ENCODE measurements around the gene ACP4.
"Not testable (repeated sequence)": the region's sequence is repeated elsewhere in the genome, so short reads cannot be mapped to it uniquely, and the experiment has no call there.

Gene ACP4, protein sequence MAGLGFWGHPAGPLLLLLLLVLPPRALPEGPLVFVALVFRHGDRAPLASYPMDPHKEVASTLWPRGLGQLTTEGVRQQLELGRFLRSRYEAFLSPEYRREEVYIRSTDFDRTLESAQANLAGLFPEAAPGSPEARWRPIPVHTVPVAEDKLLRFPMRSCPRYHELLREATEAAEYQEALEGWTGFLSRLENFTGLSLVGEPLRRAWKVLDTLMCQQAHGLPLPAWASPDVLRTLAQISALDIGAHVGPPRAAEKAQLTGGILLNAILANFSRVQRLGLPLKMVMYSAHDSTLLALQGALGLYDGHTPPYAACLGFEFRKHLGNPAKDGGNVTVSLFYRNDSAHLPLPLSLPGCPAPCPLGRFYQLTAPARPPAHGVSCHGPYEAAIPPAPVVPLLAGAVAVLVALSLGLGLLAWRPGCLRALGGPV

GRCh38 chr19:50790396-50790795, at the start of gene ACP4:
Gene ACP4 (plus strand): TSS chr19:50790415. CDS start chr19:50790415, 0 bp downstream.
- DNase-seq: no peak

DNA sequence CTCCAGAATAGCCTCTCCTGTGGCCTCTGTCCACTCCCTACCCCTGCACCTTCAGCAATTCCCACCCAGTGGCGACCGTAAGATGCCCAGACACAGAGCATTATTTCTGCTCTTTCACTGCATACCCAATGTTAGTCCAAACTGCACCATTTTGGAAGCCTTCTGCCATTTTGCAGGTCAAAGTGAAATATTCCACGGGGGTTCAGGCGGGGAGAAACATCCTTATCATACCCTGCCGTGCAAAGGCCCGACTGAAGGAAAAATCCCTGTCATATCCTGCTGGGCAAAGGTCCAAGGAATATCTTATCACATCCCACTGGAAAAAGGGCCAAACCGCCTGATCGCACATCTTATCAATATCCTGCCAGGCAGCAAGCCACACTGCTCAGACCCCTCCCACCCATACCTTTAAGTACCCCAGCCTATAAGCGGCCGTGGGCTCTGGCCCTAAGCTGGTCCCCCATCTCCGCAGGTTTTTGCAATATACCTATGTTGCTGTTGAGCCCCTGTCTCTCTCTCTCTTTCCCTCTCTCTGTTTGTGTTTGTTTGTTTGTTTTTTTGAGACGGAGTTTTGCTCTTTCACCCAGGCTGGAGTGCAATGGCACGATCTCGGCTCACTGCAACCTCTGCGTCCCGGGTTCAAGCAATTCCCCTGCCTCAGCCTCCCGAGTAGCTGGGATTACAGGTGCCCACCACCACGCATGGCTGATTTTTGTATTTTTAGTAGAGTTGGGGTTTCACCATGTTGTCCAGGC, 48.9 kb upstream of the ACP4 start:
- no peak for DNase-seq

- no peak for DNase-seq
Observed at GRCh38 chr19:50743537-50743936, 46.7 kb upstream of the ACP4 start.

DNA sequence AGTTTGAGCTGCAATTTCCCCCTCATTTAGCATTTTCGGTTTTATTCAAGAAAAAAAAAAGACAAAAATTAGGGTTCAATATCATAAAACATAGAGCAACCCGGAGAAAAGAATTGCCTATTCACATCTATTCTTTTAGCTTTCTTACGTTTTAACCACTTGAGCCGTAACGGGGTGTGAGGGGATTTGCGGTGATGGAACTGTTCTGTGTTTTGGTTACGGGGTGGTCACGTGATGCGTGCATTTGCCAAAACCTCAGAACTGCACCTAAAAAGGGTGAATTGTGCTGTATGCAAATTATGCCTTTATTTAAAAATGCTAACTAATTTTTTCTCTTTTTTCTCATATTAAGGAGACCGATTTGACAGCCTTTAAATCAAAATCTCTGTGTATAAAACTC, 45.0 kb upstream of the ACP4 start:
- no peak for DNase-seq

DNA sequence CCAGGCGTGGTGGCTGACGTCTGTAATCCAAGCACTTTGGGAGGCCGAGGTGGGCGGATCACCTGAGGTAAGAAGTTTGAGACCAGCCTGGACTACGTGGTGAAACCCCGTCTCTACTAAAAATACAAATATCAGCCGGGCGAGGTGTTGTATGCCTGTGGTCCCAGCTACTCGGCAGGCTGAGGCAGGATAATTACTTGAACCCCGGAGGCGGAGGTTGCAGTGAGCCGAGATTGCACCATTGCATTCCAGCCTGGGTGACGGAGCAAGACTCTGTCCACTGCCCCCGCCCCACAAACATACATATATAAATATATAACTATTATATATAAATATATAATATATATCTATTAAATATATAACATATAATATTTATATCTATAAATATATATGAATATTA, 43.1 kb upstream of the ACP4 start:
- not testable (repeated sequence) for DNase-seq

- no peak for DNase-seq
Observed at GRCh38 chr19:50749490-50749889, 40.7 kb upstream of the ACP4 start.

DNA sequence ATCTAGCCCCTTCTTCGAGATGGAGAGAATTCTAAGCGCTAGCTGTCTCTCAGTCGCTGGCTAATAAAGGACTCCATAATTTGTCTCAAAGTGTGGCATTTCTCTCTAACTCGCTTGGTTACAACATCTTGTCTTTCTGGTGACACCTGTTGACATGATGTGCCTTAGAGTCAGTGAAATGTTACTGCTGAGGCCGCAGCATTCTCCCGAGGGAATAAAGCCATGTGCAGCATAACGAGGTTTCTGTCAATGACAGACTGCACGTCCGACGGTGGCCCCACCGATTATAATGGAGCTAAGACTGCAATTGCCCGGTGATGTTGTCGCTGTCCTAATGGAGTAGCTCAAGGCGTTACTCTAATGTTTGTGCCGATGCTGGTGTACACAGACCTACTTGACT, 40.2 kb upstream of the ACP4 start:
- DNase-seq: no peak

GRCh38 chr19:50753879-50754278, 36.3 kb upstream of the ACP4 start:
- DNase-seq: no peak

- DNase-seq: not testable (repeated sequence)
Observed at GRCh38 chr19:50756244-50756643, 34.0 kb upstream of the ACP4 start.

DNA sequence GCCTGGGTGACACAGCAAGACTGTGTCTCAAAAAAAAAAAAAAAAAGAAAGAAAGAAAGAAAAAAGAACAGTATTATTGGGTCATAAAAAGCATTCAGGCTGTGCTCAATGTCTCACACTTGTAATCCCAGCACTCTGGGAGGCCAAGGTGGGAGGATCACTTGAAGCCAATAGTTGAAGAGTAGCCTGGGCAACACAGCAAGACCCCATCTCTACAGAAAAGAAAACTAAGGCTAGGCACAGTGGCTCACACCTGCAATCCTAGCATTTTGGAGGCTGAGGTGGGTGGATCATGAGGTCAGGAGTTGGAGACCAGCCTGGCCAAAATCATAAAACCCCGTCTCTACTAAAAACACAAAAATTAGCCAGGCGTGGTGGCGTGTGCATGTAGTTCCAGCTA, 32.6 kb upstream of the ACP4 start:
- DNase-seq: not testable (repeated sequence)

DNA sequence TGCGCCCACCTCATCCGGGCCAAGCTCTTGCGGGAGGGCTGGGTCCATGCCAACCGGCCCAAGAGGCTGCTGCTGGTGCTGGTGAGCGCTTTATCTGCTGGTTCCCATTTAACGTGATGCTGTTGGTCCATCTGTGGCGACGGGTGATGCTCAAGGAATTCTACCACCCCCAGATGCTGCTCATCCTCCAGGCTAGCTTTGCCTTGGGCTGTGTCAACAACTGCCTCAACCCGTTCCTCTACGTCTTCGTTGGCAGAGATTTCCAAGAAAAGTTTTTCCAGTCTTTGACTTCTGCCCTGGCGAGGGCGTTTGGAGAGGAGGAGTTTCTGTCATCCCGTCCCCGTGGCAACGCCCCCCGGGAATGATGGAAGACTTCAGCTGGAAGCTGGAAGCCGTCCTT, 31.1 kb upstream of the ACP4 start:
- not testable (repeated sequence) for DNase-seq

DNA sequence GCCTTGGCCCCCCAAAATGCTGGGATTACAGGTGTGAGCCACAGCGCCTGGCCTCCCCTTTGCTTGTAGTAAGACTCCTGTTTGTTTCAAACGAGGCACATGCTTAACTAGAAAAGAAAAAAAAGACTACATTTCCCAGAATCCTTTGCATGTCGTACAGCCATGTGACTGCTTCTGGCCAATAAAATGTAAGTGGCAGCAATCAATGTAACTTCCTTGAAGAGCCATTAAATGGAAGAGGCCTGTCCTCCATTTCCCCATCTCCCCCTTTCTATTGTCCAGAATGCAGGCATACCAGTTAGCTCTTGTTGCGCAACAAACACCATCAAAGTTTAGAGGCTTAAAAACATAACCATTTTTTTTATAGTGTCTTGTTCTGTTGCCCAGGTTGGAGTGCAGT, 30.3 kb upstream of the ACP4 start:
- DNase-seq: no peak

GRCh38 chr19:50761501-50761900, 28.7 kb upstream of the ACP4 start:
- not testable (repeated sequence) for DNase-seq

DNA sequence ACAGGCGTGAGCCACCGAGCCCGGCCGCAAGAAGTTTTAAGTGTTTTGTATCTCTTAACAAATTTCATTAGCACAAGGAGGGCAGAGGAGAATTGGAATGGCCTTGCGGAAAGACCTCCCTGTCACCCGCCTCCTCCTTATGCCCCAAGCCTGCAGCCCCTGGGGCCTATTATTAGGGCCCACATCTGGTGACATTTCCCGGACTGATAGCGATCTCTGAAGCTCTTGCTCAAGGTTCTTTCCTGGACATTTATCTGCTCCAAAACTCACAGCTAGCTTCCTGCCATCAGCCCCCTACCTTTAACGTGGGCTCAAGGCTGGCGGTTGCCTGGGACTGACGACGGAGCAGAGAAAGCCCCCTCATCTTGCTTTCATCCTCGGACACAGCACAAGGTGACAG, 26.7 kb upstream of the ACP4 start:
- not testable (repeated sequence) for DNase-seq

DNA sequence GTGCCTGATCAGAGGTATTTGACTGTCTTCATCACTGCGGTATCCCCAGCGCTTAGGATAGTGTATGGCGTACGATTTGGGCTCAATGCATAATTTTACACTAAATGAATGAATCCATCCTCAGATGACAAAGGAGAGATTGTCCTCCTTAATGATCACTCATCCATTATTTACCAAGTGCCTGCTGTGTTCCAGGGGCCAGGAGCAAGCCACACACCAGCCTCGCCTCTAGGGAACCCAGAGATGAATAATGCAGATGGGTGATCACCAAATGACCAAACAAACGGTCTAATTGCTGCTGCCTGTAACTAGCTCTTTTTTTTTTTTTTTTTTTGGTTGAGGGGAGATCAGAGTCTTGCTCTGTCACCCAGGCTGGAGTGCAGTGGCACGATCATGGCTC, 25.8 kb upstream of the ACP4 start:
- no peak for DNase-seq

DNA sequence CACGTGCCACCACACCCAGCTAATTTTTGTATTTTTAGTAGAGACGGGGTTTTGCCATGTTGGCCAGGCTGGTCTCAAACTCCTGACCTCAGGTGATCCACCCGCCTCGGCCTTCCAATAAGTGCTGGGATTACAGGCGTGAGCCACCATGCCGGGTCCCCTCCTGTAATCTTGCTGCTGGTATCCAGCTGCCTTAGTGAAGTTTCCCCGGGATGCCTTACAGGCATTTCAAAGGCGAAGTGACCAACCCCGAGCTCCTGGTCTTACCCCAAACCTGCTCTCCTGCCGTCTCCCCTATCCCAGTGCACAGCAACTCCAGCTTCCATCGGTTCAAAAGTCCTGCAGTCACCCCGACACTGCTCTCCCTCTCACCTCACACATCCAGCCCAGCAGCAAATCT, 23.5 kb upstream of the ACP4 start:
- not testable (repeated sequence) for DNase-seq

- DNase-seq: not testable (repeated sequence)
Observed at GRCh38 chr19:50767263-50767662, 23.0 kb upstream of the ACP4 start.

GRCh38 chr19:50768277-50768676, 21.9 kb upstream of the ACP4 start:
- DNase-seq: no peak

DNA sequence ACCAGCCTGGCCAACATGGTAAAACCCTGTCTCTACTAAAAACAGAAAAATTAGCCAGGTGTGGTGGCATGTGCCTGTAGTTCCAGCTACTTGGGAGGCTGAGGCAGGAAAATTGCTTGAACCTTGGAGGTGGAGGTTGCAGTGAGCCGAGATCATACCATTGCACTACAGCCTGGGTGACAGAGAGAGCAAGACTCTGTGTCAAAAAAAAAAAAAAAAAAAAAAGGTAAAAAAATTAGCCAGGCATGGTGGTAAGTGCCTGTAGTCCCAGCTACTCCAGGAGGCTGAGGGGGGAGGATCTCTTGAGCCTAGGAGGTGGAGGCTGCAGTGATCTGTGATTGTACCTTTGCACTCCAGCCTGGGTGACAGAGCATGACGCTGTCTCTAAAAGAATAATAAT, 20.1 kb upstream of the ACP4 start, which contains the start of gene GPR32:
Gene GPR32, plus strand, starts transcription at position 301 of the 400 bp plus-strand sequence. CDS start 137 bp downstream, outside the sequence.
- not testable (repeated sequence) for DNase-seq

- DNase-seq: no peak
Observed at GRCh38 chr19:50770888-50771287, 19.3 kb upstream of the ACP4 start.

- DNase-seq: no peak
Observed at GRCh38 chr19:50772476-50772875, 17.7 kb upstream of the ACP4 start.

GRCh38 chr19:50772912-50773311, 17.3 kb upstream of the ACP4 start:
- DNase-seq: not testable (repeated sequence)

DNA sequence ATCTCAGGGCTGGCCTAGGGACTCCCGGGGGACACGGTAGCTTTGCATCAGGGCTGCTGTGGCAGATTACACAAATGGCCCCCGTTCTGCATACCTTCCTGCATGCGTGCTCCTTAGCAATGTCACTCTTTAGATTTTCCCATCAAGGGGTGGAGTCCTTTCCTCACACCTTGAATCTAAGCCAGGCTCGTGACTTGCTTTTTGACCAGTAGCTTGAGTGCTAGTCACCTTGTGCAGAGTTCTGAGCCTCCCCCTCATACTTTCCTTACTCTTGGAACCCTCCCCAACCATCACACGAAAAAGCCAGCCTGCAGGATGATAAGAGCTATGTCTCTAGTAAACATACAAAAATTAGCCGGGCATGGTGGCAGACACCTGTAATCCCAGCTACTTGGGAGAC, 16.8 kb upstream of the ACP4 start:
- DNase-seq: not testable (repeated sequence)

GRCh38 chr19:50776131-50776530, 14.1 kb upstream of the ACP4 start:
- DNase-seq: no peak

Measured in NCI-H1436 treated with DMSO at 0.1 percent for 48 hours (cell line).